Lower leg skin (tissue), 4 donors: ENCODE measurements around the gene GRID2IP. TPM values are rescaled to one million over a fixed set of nuclear protein-coding genes. Genes with fewer than 3 reads are reported as not detected.

Experiments used
- DNase-seq, 2 donors: peaks; one replicate each; pipeline ENCODE4 v3.0.0-alpha.2; 2019; ENCODE audit warnings: low spot score in 2 of 2
- H3K4me3 ChIP-seq: fragments of 200-600 bp; sonication (generic); 2 replicates; pipeline ENCODE4 v1.5.1; 2017; ENCODE audit warnings: mild to moderate bottlenecking, low read depth; ENCODE audit not compliant: poor library complexity, severe bottlenecking
- CTCF ChIP-seq, 3 donors: fragments of 450-650 bp; IDR thresholded peaks; one replicate each; pipeline ENCODE4 v1.5.1; 2016; ENCODE audit warnings: antibody characterized with exemption in 3 of 3, mild to moderate bottlenecking in 3 of 3, moderate library complexity in 2 of 3
- POLR2A ChIP-seq, 2 donors: fragments of 450-650 bp; IDR thresholded peaks; one replicate each; pipeline ENCODE4 v1.6.1; 2016 to 2017; ENCODE audit warnings: antibody characterized with exemption in 2 of 2, mild to moderate bottlenecking in 1 of 2, moderate library complexity in 1 of 2
- WGBS, 2 donors: methylation state at CpG; one replicate each; pipeline ENCODE4 v1.1.5; 2018; 5-methylcytosine and 5-hydroxymethylcytosine counted together
- intact Hi-C: fragments of 100-400 bp; cut with DNase I; formaldehyde crosslinking; loops from one replicate; pipeline ENCODE4 v1.15.0; 2023; ENCODE audit warnings: low total_unique reads
- total RNA-seq, 4 donors: library from RNA; depleted of rRNA; stranded (reverse); fragments of >200 nt; gene quantifications; one replicate each; pipeline ENCODE4 v1.1.0, GENCODE V29; 2016

The GRID2IP gene
- total RNA-seq, 4 donors from 2014 or later: 0.49 to 2.2 (median 0.64) TPM

- 4 to 6% methylated on average over 35 to 39 of the region's 74 CpGs for WGBS, 2 donors
- no peak for TF ChIP-seq POLR2A (IDR thresholded peaks at IDR 0.05)
- TF ChIP-seq CTCF (IDR thresholded peaks at IDR 0.05): no peak
- H3K4me3 ChIP-seq: no peak overlapping the region
- DNase-seq: no peak
- intact Hi-C loops: no loop called here
These were observed 20.4 kb downstream of the GRID2IP start for GRCh38 chr7:6530626-6531491.

- no peak overlapping the region for H3K4me3 ChIP-seq
- TF ChIP-seq CTCF (IDR thresholded peaks at IDR 0.05) (no peak), POLR2A (IDR thresholded peaks at IDR 0.05) (no peak)
- intact Hi-C loops: no loop called here
- WGBS, 2 donors: 65 to 75% methylated on average over 6 of the region's 6 CpGs
- no peak for DNase-seq
These were observed 21.6 kb downstream of the GRID2IP start for GRCh38 chr7:6529643-6530042.

GRCh38 chr7:6528401-6529130 is 22.7 kb downstream of the GRID2IP start:
- intact Hi-C loops: no loop called here
- no peak overlapping the region for H3K4me3 ChIP-seq
- WGBS, 2 donors: 58 to 87% methylated on average over 6 to 13 of the region's 13 CpGs
- no peak for TF ChIP-seq POLR2A (IDR thresholded peaks at IDR 0.05)
- TF ChIP-seq CTCF (IDR thresholded peaks at IDR 0.05): no peak
- no peak for DNase-seq

- H3K4me3 ChIP-seq: no peak overlapping the region
- DNase-seq: no peak
- intact Hi-C loops: no loop called here
- TF ChIP-seq CTCF (IDR thresholded peaks at IDR 0.05): no peak
- TF ChIP-seq POLR2A (IDR thresholded peaks at IDR 0.05): no peak
- WGBS, 2 donors: 34 to 40% methylated on average over 12 of the region's 12 CpGs
These were observed 24.3 kb downstream of the GRID2IP start for GRCh38 chr7:6526997-6527378.

GRCh38 chr7:6520163-6520981 is 30.9 kb downstream of the GRID2IP start:
- WGBS, 2 donors: 82 to 84% methylated on average over 11 to 24 of the region's 24 CpGs
- intact Hi-C loops: no loop called here
- no peak overlapping the region for H3K4me3 ChIP-seq
- no peak for DNase-seq
- TF ChIP-seq CTCF (IDR thresholded peaks at IDR 0.05) (no peak), POLR2A (IDR thresholded peaks at IDR 0.05) (no peak)
